Measurements from ENCODE around the gene ZDHHC1.

ZDHHC1 gene

DNA sequence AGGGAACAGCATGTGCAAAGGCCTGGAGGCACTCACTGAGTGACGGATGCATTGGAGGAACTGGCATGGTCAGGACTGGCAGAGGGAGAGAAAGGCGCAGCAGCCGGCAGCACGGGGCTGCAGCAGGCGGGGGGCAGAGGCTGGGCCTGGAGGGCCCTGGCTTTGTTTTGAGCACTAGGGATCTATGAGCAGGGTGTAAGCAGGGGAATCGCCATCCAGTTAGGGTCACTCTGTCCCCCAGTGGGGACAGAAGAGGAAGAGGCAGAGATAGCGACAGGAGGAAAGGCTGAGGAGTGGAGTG lies 28.8 kb upstream of the ZDHHC1 start:
- DNase-seq (ENCODE audit: low read depth) = no peak
- no peak for TF ChIP-seq CTCF (IDR thresholded peaks at IDR 0.05; ENCODE audit: insufficient read depth, low read depth, low read length, missing control alignments)

DNA sequence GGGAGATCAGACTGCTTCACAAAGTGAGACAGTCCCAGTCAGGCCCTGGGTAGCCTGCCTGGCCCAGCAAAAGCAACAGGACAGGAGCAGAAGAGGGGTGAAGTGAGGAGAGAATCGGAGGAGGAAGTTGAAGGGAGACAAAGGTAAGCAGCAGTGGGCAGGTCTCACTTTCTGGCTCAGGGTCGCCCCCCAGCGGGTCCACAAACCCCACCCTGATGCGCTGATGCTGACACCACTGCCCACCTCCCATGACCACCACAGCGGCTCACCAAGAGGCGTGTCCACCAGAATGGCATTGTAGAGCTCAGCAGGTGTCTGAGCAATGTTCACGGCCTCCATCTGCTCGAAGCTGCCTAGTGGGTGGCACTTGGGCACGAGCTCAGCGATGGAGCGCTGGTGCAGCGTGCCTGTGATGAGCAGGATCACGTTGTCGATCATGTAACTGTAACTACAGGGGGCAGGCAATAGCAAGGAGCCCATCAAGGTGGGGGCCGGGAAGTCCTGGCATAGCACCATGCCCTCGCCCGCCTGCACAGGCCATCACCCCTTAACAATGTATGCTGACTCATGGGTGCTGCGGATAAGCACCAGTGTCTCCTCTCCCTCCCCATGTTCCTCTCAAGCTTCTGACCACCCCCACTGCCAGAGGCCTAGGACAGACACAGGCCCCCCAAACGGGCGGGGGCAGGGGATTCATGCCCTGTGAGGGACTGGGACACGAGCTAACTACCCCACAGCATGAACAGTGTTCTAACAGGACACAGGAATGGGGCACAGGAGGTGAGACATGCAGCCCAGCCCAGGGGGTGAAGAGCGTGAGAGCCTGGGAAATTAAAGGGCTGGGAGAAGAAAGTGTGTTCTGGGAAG lies 28.2 kb upstream of the ZDHHC1 start:
- H3K4me3 ChIP-seq (ENCODE audit: low read depth, low read length) = no peak overlapping the region
- no peak for DNase-seq (ENCODE audit: low read depth)
- no peak for TF ChIP-seq CTCF (IDR thresholded peaks at IDR 0.05; ENCODE audit: insufficient read depth, low read depth, low read length, missing control alignments)

More for the DNA sequence above, 28.8 kb upstream of the ZDHHC1 start:
- H3K4me3 ChIP-seq (ENCODE audit: low read depth, low read length) = no peak overlapping the region

DNA sequence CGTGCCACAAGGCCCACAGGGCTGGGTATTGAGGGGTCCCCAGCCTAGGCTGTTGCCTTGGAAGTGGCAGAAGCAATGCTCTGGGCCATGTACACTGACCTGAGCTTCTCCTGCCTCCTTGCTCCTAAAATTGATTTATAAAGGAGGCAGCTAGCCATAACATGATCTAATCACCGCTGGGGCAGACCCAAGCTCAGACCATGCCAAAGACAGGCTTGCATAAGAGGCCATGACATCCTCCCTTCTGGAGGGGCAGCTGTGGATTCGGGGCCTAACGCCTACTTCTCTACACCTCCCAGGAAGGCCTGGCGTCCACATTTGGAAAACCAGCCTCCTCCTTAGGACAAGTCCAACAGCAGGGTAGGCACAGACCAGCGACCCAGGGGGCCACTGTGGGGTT lies 27.0 kb upstream of the ZDHHC1 start:
- DNase-seq (ENCODE audit: low read depth) = no peak
- TF ChIP-seq CTCF (IDR thresholded peaks at IDR 0.05; ENCODE audit: insufficient read depth, low read depth, low read length, missing control alignments) = no peak
- H3K4me3 ChIP-seq (ENCODE audit: low read depth, low read length) = no peak overlapping the region

DNA sequence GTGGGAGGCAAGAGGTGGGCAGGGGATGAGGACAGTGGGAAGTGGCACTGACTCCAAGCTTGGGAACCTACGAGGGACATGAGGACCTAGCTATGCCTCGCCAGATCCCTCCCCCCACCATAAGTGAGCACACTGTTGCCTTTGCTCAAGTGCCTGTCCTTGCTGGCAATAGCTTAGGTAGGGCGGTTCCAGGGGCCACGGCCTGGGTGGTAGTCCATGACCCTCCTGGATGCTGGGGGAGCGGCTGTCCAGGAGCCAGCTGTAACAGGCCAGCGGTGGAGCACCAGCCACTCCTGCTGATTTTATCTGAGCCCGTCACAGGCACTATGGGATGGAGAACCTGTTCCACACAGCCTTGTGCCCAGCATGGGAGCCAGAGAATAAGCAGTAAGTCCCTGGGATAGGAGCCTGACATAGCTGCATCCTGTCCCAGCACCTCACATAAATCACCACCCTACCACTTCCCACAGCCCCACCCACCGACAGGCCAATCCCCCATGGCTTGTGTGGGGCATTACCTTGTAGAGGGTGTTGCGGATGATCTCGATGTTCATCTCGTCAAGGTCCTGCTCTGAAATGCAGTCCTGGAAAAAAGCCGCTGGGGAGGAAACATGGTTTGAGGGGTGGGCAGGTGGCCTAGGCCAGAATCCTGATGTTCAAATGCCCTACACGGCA lies 26.4 kb upstream of the ZDHHC1 start:
- TF ChIP-seq CTCF (IDR thresholded peaks at IDR 0.05; ENCODE audit: insufficient read depth, low read depth, low read length, missing control alignments) = no peak
- no peak for DNase-seq (ENCODE audit: low read depth)
- no peak overlapping the region for H3K4me3 ChIP-seq (ENCODE audit: low read depth, low read length)

- no peak for TF ChIP-seq CTCF (IDR thresholded peaks at IDR 0.05; ENCODE audit: insufficient read depth, low read depth, low read length, missing control alignments)
- no peak for DNase-seq (ENCODE audit: low read depth)
- no peak overlapping the region for H3K4me3 ChIP-seq (ENCODE audit: low read depth, low read length)
Measured at GRCh38 chr16:67441907-67442306, 25.6 kb upstream of the ZDHHC1 start.

DNA sequence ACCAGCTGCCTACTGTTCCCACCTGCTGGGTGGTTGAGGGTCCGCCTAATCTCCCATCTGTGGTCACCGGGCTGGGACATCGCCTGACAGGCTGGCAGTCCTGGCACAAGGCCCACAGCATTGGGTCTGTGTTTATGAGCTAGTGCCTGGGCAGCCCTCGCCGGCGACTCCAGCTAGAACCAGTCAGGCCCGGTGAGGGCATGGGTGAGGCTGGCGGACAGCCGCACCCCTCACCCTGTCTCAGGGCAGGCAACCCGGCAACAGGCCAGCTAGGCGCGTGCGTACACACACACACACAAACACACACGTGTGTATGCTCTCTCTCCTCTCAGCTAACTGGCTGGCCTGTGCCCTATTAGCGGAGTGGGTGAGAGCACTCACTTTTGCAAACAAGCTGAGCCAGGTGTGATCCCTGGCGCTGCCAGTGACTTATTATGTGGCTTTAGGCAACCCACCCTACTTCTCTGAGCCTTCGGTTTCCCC lies 25.0 kb upstream of the ZDHHC1 start:
- DNase-seq (ENCODE audit: low read depth) = no peak
- TF ChIP-seq CTCF (IDR thresholded peaks at IDR 0.05; ENCODE audit: insufficient read depth, low read depth, low read length, missing control alignments) = no peak
- no peak overlapping the region for H3K4me3 ChIP-seq (ENCODE audit: low read depth, low read length)

Data from GM12865 (cell line).